Loucy (cell line): ENCODE data around the gene REP15.

ENCODE experiments used
- EZH2phosphoT487 ChIP-seq: fragments of 200-600 bp; IDR thresholded peaks from 2 replicates; pipeline ENCODE4 v1.6.1; 2018; ENCODE audit warnings: antibody characterized with exemption, mild to moderate bottlenecking, moderate library complexity, borderline replicate concordance
- TF ChIP-seq, protein P1 (sequence below): fragments of 200-600 bp; sonication (generic); conservative IDR thresholded peaks from 2 replicates; pipeline ENCODE4 v1.5.1; 2014; ENCODE audit warnings: mild to moderate bottlenecking, antibody characterized with exemption, low read length

DNA sequence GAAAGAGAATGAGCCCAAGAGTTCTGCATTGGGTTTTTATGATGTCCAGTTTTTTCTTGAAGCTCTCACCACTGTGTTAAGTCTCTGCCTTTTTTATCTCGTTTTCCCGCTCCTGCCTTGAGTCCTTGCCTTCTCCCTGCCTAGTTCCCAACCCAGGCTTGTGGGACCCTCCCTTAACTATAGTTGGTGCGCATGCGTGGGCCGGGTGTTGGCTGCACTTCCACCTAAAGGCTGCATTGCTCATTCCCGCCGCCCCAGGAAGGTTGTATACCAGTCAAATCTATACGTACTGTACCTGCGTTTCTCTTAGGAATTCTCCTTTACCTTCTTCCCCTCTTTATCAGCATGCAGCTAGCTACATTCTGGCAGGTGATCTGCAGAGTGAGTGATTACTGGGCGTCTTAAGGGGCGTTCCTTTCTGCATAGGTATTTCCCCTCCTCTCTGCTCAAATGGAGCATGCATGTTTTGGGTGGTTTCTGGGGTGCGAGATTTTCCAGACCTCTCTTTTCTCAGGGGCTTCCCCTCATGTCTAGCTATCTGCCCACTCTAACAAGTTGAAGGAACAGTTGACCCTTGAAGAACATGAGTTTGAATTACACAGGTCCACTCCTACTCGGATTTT lies 6.6 kb upstream of the REP15 start:
- TF ChIP-seq, protein P1, sequence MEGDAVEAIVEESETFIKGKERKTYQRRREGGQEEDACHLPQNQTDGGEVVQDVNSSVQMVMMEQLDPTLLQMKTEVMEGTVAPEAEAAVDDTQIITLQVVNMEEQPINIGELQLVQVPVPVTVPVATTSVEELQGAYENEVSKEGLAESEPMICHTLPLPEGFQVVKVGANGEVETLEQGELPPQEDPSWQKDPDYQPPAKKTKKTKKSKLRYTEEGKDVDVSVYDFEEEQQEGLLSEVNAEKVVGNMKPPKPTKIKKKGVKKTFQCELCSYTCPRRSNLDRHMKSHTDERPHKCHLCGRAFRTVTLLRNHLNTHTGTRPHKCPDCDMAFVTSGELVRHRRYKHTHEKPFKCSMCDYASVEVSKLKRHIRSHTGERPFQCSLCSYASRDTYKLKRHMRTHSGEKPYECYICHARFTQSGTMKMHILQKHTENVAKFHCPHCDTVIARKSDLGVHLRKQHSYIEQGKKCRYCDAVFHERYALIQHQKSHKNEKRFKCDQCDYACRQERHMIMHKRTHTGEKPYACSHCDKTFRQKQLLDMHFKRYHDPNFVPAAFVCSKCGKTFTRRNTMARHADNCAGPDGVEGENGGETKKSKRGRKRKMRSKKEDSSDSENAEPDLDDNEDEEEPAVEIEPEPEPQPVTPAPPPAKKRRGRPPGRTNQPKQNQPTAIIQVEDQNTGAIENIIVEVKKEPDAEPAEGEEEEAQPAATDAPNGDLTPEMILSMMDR, result no peak
- no peak for TF ChIP-seq EZH2phosphoT487
